ENCODE data around the gene ZNF394.
"Not testable (repeated sequence)": the region's sequence is repeated elsewhere in the genome, so short reads cannot be mapped to it uniquely, and the experiment has no call there.

The ZNF394 gene

DNA sequence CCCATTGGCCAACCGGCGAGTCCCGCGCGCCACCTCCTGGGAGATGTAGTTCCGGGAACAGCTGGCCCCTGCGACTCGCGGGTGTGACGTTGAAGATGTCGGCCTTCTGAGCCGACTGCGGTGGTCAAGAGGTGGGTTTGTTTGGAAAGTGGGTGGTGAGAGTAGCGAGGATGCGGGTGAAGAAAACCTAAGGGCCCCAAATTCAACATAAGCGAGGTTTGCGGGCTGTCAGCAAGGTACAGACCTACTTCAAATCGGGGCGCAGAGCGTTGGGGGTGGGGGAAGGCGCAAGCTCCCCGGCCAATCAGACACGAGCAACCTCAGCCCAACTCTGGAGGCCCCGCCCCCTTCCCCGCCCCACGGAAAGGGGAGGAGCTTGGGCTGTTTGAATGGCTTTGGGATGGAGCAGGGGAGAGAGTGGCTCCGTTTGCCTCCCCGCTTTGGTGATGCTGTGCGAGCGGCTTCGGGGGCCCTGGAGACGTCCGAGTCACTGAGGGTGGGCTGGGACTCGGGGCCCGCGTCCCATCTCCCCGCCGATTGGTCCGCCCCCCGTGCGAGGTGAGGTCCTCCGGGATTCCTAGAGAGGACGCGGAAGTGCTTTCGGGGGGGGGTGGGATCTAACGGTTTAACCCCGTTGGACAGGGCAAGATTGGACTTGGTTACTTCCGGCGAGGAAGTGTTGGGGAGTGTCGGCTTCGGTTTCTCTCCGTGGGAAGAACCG, 4.7 kb upstream of the ZNF394 start, which contains the start of gene ZKSCAN5:
TSS of gene ZKSCAN5 (plus strand) at position 60 of the 721 bp plus-strand sequence. CDS start 1,383 bp downstream, outside the sequence.
- H3K4me3 Mint-ChIP-seq: peak within 1 kb of the TSS; percentile 93
- H3K27ac Mint-ChIP-seq: peak within 1 kb of the TSS; percentile 99
- H3K36me3 Mint-ChIP-seq: peaks cover 15% of the 10 kb centered on the region
- peaks cover 38% of the 10 kb centered on the region for H3K4me1 Mint-ChIP-seq
- no peaks in the 10 kb centered on the region for H3K9me3 Mint-ChIP-seq
- H3K27me3 Mint-ChIP-seq: peaks cover 4% of the 10 kb centered on the region
- CTCF ChIA-PET: no interaction called here
- DNase-seq: peak; percentile 99

DNA sequence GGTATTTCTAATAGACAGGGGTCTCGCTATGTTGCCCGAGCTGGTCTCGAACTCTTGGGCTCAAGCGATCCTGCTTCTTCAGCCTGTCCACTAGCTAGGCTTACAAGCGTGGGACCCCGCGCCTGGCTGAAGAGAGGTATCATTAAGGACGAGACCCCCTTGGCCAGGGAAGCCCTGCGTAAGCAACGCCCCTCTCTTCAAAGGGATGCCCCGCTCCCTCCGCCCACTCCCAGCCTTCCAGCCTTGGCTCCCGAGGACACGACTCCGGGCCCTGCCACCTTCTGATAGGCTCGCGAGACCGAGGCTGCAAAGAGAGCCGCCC, 4.2 kb upstream of the ZNF394 start:
- Mint-ChIP-seq H3K36me3 (peaks cover 20% of the 10 kb centered on the region), H3K4me1 (peaks cover 37% of the 10 kb centered on the region), H3K4me3 (peak overlapping the region; percentile 93), H3K9me3 (no peaks in the 10 kb centered on the region), H3K27ac (peak overlapping the region; percentile 99), H3K27me3 (peaks cover 4% of the 10 kb centered on the region)
- CTCF ChIA-PET: no interaction called here
- no peak for DNase-seq

DNA sequence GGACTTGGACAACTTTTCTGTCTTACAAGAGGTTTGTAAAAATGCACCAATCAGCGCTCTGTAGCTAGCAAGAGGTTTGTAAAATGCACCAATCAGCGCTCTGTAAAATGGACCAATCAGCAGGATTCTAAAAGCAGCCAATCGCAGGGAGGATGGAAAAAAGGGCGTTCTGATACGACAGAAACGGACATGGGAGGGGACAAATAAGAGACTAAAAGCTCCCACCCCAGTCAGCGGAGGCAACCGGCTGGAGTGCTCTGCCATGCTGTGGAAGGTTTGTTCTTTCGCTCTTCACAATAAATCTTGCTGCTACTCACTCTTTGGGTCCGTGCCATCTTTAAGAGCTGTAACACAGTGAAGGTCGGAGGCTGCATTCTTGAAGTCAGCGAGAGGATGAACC, 1.2 kb upstream of the ZNF394 start:
- DNase-seq, H3K9me3 Mint-ChIP-seq, H3K27me3 Mint-ChIP-seq, CTCF ChIA-PET: not testable (repeated sequence)
- Mint-ChIP-seq H3K36me3 (peaks cover 31% of the 10 kb centered on the region), H3K4me1 (peaks cover 32% of the 10 kb centered on the region), H3K4me3 (peak overlapping the region; percentile 96), H3K27ac (peak overlapping the region; percentile 100)

DNA sequence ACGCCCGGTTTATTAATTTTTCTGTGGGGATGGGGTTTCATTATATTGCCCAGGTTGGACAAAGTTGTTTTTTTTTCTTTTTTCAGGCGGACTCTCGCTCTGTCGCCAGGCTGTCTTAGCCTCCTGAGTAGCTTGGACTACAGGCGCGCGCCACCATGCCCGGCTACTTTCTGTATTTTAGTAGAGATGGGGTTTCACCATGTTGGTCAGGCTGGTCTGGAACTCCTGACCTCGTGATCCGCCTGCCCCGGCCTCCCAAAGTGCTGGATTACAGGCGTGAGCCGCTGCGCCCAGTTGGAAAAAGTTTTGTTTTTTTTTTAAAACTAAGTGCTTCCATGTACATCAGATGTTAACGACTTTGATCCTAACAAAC, 542 bp upstream of the ZNF394 start:
- peaks cover 4% of the 10 kb centered on the region for H3K27me3 Mint-ChIP-seq
- CTCF ChIA-PET: interaction anchor here (0.7 kb wide), 1 partner anchor 338 kb away, joined by 3 read pairs; no protein-coding TSS in a partner anchor
- H3K27ac Mint-ChIP-seq: peak overlapping the region; percentile 100
- H3K9me3 Mint-ChIP-seq: peaks cover 2% of the 10 kb centered on the region
- DNase-seq: no peak
- peak overlapping the region; percentile 96 for H3K4me3 Mint-ChIP-seq
- peaks cover 35% of the 10 kb centered on the region for H3K36me3 Mint-ChIP-seq
- peaks cover 26% of the 10 kb centered on the region for H3K4me1 Mint-ChIP-seq

DNA sequence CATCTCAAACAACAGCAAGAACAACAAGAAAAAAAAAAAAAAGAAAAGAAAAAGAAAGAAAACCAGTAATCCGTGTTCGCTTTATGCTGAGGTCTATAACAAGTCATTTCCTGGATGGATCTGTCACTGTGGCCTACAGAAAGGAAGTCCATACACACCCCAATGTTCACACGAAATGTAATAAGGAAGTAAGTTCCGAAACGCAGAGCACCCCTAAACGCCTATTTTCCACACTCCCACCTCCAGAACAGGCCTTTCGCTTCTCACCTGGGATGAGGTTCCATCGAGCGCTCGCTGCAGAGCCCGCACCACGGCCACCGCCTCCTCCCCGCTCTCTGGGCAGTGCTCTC, 735 bp downstream of the ZNF394 start:
- Mint-ChIP-seq H3K9me3 (peaks cover 4% of the 10 kb centered on the region), H3K27me3 (peaks cover 4% of the 10 kb centered on the region), H3K4me1 (peaks cover 22% of the 10 kb centered on the region), H3K36me3 (peaks cover 47% of the 10 kb centered on the region), H3K27ac (peak overlapping the region; percentile 100), H3K4me3 (peak overlapping the region; percentile 96)
- CTCF ChIA-PET: no interaction called here
- DNase-seq: no peak

DNA sequence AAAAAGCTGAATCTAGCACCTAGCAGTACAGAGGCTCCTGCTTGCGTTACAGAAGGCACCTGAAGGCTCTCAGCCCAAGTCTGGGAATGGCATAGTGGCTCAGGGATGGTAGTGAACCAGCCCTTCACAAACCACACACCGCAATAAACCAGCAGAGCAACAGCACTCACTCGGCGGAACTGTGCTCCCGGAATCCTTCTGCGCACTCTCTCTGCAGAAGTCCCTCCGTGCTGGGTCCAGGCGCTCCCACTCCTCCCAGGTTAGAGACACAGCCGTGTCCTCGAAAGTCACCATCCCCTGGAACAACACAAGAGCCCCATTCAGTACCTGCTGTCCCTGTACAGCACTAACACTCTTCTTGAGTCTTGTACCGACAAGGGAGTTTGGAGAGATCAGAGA, 1.5 kb downstream of the ZNF394 start:
- DNase-seq: no peak
- CTCF ChIA-PET: no interaction called here
- H3K4me3 Mint-ChIP-seq: peak overlapping the region; percentile 96
- H3K36me3 Mint-ChIP-seq: peaks cover 55% of the 10 kb centered on the region
- peak overlapping the region; percentile 100 for H3K27ac Mint-ChIP-seq
- H3K9me3 Mint-ChIP-seq: peaks cover 12% of the 10 kb centered on the region
- H3K27me3 Mint-ChIP-seq: peaks cover 4% of the 10 kb centered on the region
- H3K4me1 Mint-ChIP-seq: peaks cover 22% of the 10 kb centered on the region

DNA sequence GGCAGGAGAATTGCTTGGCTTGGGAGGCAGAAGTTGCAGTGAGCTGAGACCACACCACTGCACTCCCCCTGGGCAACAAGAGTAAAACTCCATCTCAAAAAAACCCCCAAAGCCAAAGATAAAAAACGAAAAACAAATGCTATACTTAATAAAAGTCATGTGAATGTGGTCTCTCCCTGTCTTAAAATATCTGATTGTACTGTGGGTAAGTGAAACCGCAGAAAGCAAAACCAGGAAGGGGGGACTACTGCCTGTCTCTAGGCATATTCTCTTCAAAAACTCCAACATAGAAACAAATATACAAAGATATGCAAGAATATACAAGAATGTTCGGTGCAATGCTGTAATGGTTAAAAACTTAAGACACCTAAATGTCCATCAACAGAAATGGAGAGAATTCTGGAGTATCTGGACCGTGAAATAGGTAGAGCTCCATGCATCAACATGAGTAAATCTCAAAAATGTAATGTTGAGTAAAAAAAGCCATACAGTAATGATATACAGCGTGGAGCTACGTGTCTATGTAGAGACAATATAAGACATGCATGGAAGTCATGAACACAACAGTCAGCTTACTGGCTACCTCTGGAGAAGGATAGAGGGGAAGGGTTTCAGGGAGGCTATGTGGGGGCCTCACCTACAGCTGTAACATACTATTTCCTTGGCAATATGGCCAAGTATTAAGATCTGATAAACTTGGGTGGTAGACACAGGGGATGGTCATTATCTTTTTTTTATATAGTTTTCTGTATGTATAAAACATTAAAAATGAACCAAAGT, 2.1 kb downstream of the ZNF394 start:
- peaks cover 18% of the 10 kb centered on the region for H3K4me1 Mint-ChIP-seq
- CTCF ChIA-PET: no interaction called here
- peak overlapping the region; percentile 100 for H3K27ac Mint-ChIP-seq

DNA sequence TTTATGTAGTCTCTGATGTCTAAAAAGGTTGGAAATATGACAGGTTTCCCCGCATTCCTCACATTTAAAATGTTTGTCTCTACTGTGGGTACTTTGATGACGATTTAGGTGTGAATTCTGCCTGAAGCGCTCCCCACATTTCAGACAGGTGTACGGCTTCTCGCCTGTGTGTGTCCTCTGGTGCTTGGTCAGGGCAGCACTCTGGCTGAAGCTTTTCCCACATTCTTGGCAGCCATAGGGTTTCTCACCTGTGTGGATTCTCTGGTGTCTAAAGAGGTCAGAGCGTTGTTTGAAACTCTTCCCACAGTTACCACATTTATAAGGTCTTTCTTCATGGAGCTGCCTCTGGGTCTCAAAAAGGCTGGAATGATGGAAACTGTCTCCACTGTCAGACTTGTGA, 6.3 kb downstream of the ZNF394 start:
- DNase-seq: no peak
- H3K36me3 Mint-ChIP-seq: peaks cover 70% of the 10 kb centered on the region
- no peak overlapping the region for H3K4me3 Mint-ChIP-seq
- no peak overlapping the region for H3K27ac Mint-ChIP-seq
- no peaks in the 10 kb centered on the region for H3K27me3 Mint-ChIP-seq
- CTCF ChIA-PET: no interaction called here
- peaks cover 34% of the 10 kb centered on the region for H3K9me3 Mint-ChIP-seq
- H3K4me1 Mint-ChIP-seq: peaks cover 8% of the 10 kb centered on the region

More for the DNA sequence above, 2.1 kb downstream of the ZNF394 start:
- Mint-ChIP-seq H3K4me3 (peak overlapping the region; percentile 96), H3K36me3 (peaks cover 60% of the 10 kb centered on the region), H3K27me3 (peaks cover 4% of the 10 kb centered on the region), H3K9me3 (peaks cover 16% of the 10 kb centered on the region)
- no peak for DNase-seq

DNA sequence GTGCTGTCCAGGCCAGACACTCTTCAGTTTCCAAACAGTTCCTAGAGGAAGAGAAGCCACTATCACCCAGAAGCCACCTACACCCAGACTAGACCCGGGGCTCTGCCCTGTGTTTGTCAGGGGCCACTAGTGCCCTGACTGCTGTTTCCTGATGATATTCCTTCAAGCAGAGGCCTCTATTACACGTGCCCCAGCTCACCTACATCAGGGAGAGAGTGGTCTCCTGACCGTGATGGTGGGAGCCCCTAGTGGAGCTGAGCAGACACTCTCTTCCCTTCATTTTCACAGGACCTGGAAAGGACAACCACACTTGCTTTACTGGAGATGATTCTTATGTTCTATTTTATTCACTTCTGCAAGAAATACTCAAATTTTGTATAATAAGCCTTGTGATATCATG, 9.2 kb downstream of the ZNF394 start:
- Mint-ChIP-seq H3K27me3 (no peaks in the 10 kb centered on the region), H3K4me3 (no peak overlapping the region), H3K36me3 (peaks cover 76% of the 10 kb centered on the region), H3K9me3 (peaks cover 36% of the 10 kb centered on the region), H3K4me1 (no peaks in the 10 kb centered on the region), H3K27ac (no peak overlapping the region)
- CTCF ChIA-PET: interaction anchor here (1.3 kb wide), 1 partner anchor 13 kb away, joined by 3 read pairs; no protein-coding TSS in a partner anchor
- no peak for DNase-seq

DNA sequence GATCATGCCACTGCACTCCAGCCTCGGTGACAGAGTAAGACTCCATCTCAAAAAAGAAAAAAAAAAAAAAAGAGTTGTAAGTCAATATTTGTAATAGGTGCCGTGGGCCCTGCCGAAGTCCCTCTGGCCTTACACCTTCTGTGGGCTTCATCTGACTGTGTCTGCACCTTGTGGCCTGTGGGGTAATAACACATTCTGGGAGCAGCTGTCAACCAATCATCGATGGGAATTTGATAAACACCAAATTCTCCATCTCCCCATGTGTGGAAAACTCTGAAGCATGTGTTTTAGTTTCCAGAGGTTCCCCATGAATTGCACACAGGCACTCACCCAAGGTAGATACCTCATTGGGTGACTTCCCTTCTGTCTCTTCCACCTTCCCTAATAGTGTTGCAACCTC, 10.8 kb downstream of the ZNF394 start:
- Mint-ChIP-seq H3K9me3 (peaks cover 34% of the 10 kb centered on the region), H3K27ac (no peak overlapping the region), H3K4me1 (no peaks in the 10 kb centered on the region), H3K36me3 (peaks cover 74% of the 10 kb centered on the region), H3K27me3 (no peaks in the 10 kb centered on the region), H3K4me3 (no peak overlapping the region)
- CTCF ChIA-PET: no interaction called here
- no peak for DNase-seq

DNA sequence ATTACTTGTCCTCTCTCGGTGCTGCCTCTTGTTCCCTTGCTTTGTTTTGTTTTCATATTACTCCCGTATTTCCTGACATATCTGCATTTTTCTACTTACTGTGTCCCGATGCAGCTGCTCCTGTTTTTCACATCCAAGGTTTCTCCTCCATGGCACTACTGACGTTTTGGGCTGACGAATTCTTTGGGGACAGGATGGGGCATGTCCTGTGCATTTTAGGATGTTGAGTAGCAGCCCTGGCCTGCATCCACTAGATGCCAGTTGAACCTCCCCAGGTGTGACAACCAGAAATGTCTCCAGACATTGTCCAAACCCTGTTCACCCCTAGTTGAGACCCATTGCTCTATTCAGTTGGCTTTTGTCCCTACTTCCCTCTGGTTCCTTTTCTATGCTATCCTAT, 15.0 kb downstream of the ZNF394 start:
- Mint-ChIP-seq H3K4me3 (no peak overlapping the region), H3K36me3 (peaks cover 67% of the 10 kb centered on the region), H3K9me3 (peaks cover 7% of the 10 kb centered on the region), H3K27ac (no peak overlapping the region), H3K4me1 (peaks cover 2% of the 10 kb centered on the region), H3K27me3 (no peaks in the 10 kb centered on the region)
- CTCF ChIA-PET: no interaction called here
- DNase-seq: no peak

DNA sequence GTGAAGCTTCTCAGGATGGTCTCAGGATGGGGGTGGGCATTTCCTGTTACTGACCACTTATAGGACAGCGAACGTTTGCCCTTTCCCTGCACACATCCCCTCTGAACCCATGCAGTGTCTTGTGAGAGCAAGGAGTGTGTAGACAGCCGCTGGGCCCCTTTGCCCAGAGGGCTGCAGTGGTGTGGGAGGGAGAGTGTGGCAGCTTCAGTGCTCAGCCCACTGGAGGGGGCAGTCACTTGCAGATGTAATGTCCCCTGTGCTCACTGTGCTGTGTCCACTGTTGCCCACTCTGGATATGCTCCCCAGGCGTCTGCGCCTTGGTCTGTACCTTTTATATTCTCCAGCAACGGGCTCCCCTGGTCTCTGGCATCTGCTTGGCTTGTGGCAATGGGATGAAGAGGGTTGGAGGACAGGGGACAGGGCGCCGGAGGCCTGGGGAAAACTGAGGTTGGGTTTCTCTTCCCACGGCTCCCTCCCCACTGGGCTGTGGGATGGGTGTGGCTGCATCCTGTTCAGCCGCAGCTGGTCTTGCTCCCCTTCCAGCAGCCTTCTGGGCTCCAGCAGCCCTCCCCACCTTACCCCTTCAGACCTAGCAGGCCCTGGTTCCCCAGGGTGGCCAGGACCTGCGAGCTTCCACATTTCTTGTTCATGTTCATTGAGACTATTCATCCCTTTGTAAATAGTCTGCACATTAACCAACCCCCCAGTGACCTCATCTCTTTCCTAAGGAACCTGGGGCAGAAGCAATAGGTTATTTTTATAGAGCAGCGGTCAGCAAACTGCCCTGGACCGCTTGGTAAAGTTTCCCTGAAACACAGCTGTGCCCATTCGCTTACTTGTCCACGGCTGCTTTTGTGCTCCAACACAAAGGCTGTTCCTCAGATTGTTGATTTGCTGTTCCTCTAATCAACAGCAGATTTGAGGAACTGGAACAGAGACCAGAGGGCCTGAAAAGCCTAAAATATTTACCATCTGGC, 21.3 kb downstream of the ZNF394 start:
- H3K36me3 Mint-ChIP-seq: peaks cover 50% of the 10 kb centered on the region
- H3K4me3 Mint-ChIP-seq: peak overlapping the region; percentile 26
- no peak for DNase-seq
- H3K27me3 Mint-ChIP-seq: no peaks in the 10 kb centered on the region
- peaks cover 49% of the 10 kb centered on the region for H3K4me1 Mint-ChIP-seq
- no peaks in the 10 kb centered on the region for H3K9me3 Mint-ChIP-seq
- peak overlapping the region; percentile 88 for H3K27ac Mint-ChIP-seq
- CTCF ChIA-PET: interaction anchor here (1.2 kb wide), 1 partner anchor 12 kb away, joined by 3 read pairs; no protein-coding TSS in a partner anchor

DNA sequence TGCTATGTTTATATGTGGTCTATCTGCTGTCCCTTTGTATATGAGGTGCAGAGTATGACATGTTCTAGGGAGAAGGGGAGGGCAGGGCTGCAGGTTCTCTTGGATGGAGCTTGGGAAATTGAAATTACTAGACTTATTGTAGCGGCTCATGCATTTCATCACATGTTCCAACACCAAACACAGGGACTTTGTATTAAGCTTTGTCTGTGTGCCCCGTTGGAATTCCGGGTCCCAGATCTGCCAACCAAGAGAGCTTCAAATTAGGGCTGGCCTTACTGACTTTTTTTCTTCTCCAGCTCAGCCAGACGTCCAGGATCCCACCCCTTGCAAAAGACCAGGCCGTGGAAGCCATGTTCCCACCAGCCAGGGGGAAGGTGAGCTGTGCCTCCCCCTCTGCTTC, 24.0 kb downstream of the ZNF394 start:
- no peak overlapping the region for H3K4me3 Mint-ChIP-seq
- peaks cover 43% of the 10 kb centered on the region for H3K36me3 Mint-ChIP-seq

DNA sequence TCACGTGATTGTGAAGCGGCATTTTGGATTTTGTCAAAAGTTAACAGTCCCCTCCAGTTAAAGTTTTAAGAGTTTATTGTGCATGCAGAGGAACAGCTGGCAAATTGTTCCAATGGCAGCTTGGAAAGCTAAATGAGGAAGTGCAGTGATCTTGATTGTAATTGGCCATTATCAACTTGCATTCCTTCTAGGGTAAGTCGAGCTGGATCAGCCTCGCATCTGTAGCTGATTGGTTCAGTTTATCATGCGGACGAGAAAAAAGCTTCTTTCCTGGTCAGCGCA, 26.8 kb downstream of the ZNF394 start:
- CTCF ChIA-PET: no interaction called here
- DNase-seq: peak; percentile 44
- Mint-ChIP-seq H3K27me3 (peaks cover 26% of the 10 kb centered on the region), H3K27ac (peak overlapping the region; percentile 91), H3K4me1 (peaks cover 54% of the 10 kb centered on the region), H3K9me3 (no peaks in the 10 kb centered on the region), H3K4me3 (peak overlapping the region; percentile 98), H3K36me3 (peaks cover 30% of the 10 kb centered on the region)

More for the DNA sequence above, 24.0 kb downstream of the ZNF394 start:
- Mint-ChIP-seq H3K27me3 (peaks cover 2% of the 10 kb centered on the region), H3K27ac (no peak overlapping the region), H3K4me1 (peaks cover 65% of the 10 kb centered on the region), H3K9me3 (no peaks in the 10 kb centered on the region)
- CTCF ChIA-PET: no interaction called here
- DNase-seq: no peak

Data from activated naive CD4-positive, alpha-beta T cell treated with anti-CD3 and anti-CD28 coated beads, Interleukin-2, amount 10 ng/mL, durations not matched to agents 7 days and 5 days (primary cell).